BE2C (cell line): ENCODE data around the gene IL21R.

Source experiments
- DNase-seq: peaks from one replicate; pipeline ENCODE4 v3.0.0-alpha.2; 2020
- H3K27me3 ChIP-seq: fragments of 250-450 bp; sonication (Bioruptor Pico); 2 replicates; pipeline ENCODE4 v1.5.1; 2020; ENCODE audit warnings: mild to moderate bottlenecking
- H3K36me3 ChIP-seq: fragments of 250-450 bp; sonication (Bioruptor Pico); 2 replicates; pipeline ENCODE4 v1.5.1; 2020; ENCODE audit warnings: mild to moderate bottlenecking
- H3K4me1 ChIP-seq: fragments of 250-450 bp; sonication (Bioruptor Pico); 2 replicates; pipeline ENCODE4 v1.5.1; 2020
- H3K4me3 ChIP-seq: 2 replicates; pipeline ENCODE4 v1.5.1; 2011; ENCODE audit warnings: low read depth, low read length
- H3K9me3 ChIP-seq: fragments of 250-450 bp; sonication (Bioruptor Pico); 2 replicates; pipeline ENCODE4 v1.5.1; 2020
- CTCF ChIP-seq: IDR thresholded peaks from 2 replicates; pipeline ENCODE4 v1.5.1; 2012; ENCODE audit warnings: mild to moderate bottlenecking, low read depth, low read length

The IL21R gene

GRCh38 chr16:27447301-27447700, 45.3 kb downstream of the IL21R start:
- no peaks in the 10 kb centered on the region for H3K36me3 ChIP-seq
- H3K27me3 ChIP-seq: peaks cover 11% of the 10 kb centered on the region
- H3K4me1 ChIP-seq: no peaks in the 10 kb centered on the region
- TF ChIP-seq CTCF: no peak
- no peak for DNase-seq
- H3K9me3 ChIP-seq: peaks cover 5% of the 10 kb centered on the region
- H3K4me3 ChIP-seq: no peak overlapping the region

- no peak for TF ChIP-seq CTCF
- no peaks in the 10 kb centered on the region for H3K36me3 ChIP-seq
- peaks cover 11% of the 10 kb centered on the region for H3K27me3 ChIP-seq
- DNase-seq: no peak
- H3K4me1 ChIP-seq: no peaks in the 10 kb centered on the region
- H3K9me3 ChIP-seq: peaks cover 5% of the 10 kb centered on the region
- H3K4me3 ChIP-seq: no peak overlapping the region
Measured at GRCh38 chr16:27448532-27449433, 46.8 kb downstream of the IL21R start.

- H3K36me3 ChIP-seq: no peaks in the 10 kb centered on the region
- H3K4me3 ChIP-seq: no peak overlapping the region
- TF ChIP-seq CTCF: no peak
- H3K27me3 ChIP-seq: peaks cover 11% of the 10 kb centered on the region
- H3K9me3 ChIP-seq: peaks cover under 1% of the 10 kb centered on the region; the same call in 1 of the 2 replicates
- no peaks in the 10 kb centered on the region for H3K4me1 ChIP-seq
- DNase-seq: no peak
Measured at GRCh38 chr16:27449434-27450195, 47.6 kb downstream of the IL21R start.

- Histone ChIP-seq H3K27me3 (peaks cover 11% of the 10 kb centered on the region), H3K4me3 (no peak overlapping the region), H3K9me3 (no peaks in the 10 kb centered on the region), H3K36me3 (no peaks in the 10 kb centered on the region), H3K4me1 (no peaks in the 10 kb centered on the region)
- no peak for DNase-seq
- TF ChIP-seq CTCF: no peak
Measured at GRCh38 chr16:27450196-27450549, 48.2 kb downstream of the IL21R start.

GRCh38 chr16:27452569-27453493, 50.9 kb downstream of the IL21R start:
- Histone ChIP-seq H3K9me3 (no peaks in the 10 kb centered on the region), H3K36me3 (no peaks in the 10 kb centered on the region), H3K27me3 (peaks cover 11% of the 10 kb centered on the region), H3K4me3 (no peak overlapping the region), H3K4me1 (no peaks in the 10 kb centered on the region)
- no peak for DNase-seq
- no peak for TF ChIP-seq CTCF
